Measurements from ENCODE around the gene LBX2. TPM values are rescaled to one million over a fixed set of nuclear protein-coding genes. Genes with fewer than 3 reads are reported as not detected.

Gene LBX2
- total RNA-seq, 2 experiments from 2014 or later = 1.2 to 1.8 TPM

DNA sequence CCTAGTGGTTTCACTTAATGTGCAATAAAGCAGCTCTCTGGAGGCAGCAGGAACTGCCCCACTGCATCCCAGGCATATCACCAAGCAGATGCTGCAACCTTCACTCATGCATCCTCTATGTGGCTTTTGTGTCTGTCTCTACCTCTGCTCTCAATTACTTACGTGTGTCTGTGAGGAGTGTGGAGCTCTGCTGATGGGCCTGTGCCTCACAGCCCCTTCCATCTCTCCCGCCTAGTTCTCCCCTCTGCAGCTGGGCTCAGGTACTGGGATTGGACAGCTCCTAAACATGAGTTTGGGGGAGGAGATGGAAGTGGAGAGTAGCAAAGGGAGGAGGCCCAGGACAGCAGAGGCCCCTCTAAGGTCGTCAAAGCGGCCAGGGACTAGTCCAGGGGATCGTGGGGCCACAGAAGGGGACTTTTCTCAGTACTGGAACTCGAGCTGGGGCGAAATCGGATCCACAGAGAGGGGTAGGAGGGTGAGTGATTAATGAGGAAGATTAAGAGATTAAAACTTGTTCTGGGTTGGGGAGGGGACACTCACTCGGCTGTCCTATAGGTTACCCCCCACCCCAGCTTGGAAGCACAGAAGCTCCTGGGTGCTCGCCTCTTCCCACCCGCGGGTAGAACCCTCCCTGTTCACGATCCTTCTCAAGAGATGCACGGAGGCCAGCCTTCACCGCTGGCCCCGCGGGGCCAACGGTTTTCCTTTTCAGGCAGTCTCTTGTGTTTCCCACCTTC lies 2.1 kb upstream of the LBX2 start:
- H3K4me1 Mint-ChIP-seq = peaks cover 68% of the 10 kb centered on the region
- peaks cover 54% of the 10 kb centered on the region for H3K36me3 Mint-ChIP-seq (ENCODE audit: low read depth)
- POLR2A ChIA-PET = interaction anchor here (0.9 to 5.7 kb wide), 9 partner anchors 8 to 323 kb away, joined by 3 to 57 read pairs (median 12); partner anchors contain the start of genes AUP1, CCDC142, DQX1 and HTRA2
- H3K4me3 Mint-ChIP-seq = peak overlapping the region; percentile 71
- CTCF ChIA-PET = interaction anchor here (0.9 to 2.5 kb wide), 5 partner anchors 10 to 48 kb away, joined by 3 to 9 read pairs (median 3); partner anchors contain the start of gene WBP1
- no peak for DNase-seq
- peaks cover 46% of the 10 kb centered on the region for H3K27me3 Mint-ChIP-seq
- H3K27ac Mint-ChIP-seq = no peak overlapping the region
- H3K9me3 Mint-ChIP-seq = no peaks in the 10 kb centered on the region

DNA sequence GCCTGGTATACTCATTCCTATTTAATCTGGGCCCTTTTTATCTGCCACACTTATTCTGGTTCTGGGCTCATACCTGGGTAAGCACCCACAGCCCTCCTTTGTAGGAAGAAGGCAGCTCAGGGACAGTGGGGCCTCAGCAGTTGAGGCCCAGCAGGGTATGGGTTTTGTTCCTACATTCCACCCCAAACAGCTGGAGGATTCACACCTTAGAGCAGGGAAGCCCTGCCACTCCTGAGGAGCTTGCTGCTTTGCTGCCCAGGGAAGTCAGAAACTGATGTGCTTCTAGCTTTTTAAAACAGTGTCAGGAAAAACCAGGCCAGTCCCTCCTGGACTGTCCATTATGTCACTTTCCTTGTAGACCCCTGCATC lies 1.2 kb upstream of the LBX2 start:
- H3K27me3 Mint-ChIP-seq = peaks cover 46% of the 10 kb centered on the region
- peaks cover 50% of the 10 kb centered on the region for H3K36me3 Mint-ChIP-seq (ENCODE audit: low read depth)
- H3K9me3 Mint-ChIP-seq = no peaks in the 10 kb centered on the region
- H3K4me3 Mint-ChIP-seq = no peak overlapping the region
- no peak overlapping the region for H3K27ac Mint-ChIP-seq
- peaks cover 63% of the 10 kb centered on the region for H3K4me1 Mint-ChIP-seq
- DNase-seq = no peak
- ChIA-PET CTCF (interaction anchor here (0.9 to 2.5 kb wide), 8 partner anchors 17 to 87 kb away, joined by 3 to 9 read pairs (median 4); partner anchors contain the start of genes CCDC142, HTRA2, TTC31 and WBP1), POLR2A (interaction anchor here (1.5 to 5.7 kb wide), 7 partner anchors 9 to 322 kb away, joined by 4 to 57 read pairs (median 12); partner anchors contain the start of genes AUP1, CCDC142, DQX1 and HTRA2)

DNA sequence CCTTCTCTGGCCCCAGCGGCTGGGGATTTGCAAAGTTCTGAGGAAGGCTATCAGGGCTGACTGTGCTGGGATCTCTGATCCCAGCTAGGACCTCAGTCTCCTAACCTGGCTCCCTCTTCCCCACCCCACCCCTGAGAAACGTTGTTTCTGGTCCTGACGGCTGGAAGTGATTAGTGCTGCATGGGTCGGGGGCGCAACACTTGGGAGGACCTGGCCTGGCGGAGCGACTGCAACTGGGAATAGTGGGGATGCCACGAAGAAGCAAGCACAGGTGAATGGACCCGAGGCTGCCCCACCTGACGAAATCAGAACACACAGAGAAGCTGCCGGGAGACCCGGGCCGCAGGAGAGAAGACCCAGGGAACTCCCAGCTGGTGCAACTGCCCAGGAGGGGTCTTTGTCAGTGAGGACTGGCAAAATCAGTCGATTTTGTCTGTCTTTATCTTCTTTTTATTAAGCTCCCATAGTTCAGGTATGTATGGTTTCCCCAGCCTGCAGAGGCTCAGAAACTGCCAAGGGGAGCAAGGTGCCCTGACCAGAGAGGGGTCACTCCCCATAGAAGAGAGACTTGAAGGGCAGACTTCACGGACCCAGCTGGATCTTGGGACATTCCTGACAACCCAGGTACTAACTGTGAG lies 656 bp upstream of the LBX2 start:
- peak overlapping the region; percentile 30 for H3K4me3 Mint-ChIP-seq
- peaks cover 50% of the 10 kb centered on the region for H3K36me3 Mint-ChIP-seq (ENCODE audit: low read depth)
- CTCF ChIA-PET = interaction anchor here (1.0 to 2.5 kb wide), 7 partner anchors 17 to 87 kb away, joined by 3 to 9 read pairs (median 5); partner anchors contain the start of genes CCDC142, HTRA2, TTC31 and WBP1
- POLR2A ChIA-PET = interaction anchor here (1.5 to 5.7 kb wide), 7 partner anchors 9 to 322 kb away, joined by 4 to 57 read pairs (median 12); partner anchors contain the start of genes AUP1, CCDC142, DQX1 and HTRA2
- H3K4me1 Mint-ChIP-seq = peaks cover 58% of the 10 kb centered on the region
- H3K27me3 Mint-ChIP-seq = peaks cover 46% of the 10 kb centered on the region
- H3K9me3 Mint-ChIP-seq = no peaks in the 10 kb centered on the region
- no peak overlapping the region for H3K27ac Mint-ChIP-seq
- no peak for DNase-seq

DNA sequence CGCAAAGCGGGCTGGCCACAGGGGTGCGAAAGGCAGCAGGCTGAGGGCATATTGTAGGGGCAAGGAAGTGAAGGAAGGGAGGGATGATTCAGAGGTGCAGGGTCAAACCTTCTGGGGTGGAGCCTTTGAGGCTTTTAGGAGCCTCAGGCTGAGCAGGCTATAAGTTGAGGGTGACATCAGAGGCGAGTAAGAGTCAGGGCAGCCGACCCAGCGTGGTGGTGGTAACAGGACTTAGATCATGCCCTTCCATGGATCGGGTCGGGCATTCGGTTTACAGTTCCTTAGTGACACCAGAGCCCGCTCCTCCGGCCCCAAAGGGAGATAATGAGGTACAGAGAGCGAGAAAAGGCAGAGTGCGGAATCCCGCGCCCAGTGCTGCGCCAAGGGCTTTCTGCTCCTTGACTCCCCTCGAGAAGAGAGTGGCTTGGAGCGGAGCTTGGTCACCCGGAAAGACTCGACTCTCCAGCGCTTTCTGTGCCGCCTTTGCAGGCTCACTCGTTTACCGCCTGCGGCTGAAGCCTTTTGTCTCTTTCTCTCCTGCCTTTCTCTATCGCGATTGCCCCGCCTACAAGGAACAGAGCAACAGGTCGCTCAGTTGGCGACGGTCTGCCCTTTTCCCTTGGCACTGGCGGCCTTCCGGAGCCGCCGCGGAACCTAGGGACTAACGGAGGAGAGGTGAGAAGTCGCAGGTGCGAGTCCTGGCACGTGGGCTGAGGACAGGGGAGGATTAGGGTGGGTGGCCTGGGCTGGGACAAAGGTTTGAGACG lies 720 bp downstream of the LBX2 start:
- CTCF ChIA-PET = interaction anchor here (0.6 to 3.3 kb wide), 4 partner anchors 9 to 47 kb away, joined by 3 to 10 read pairs (median 5); partner anchors contain the start of genes CCDC142 and TTC31
- H3K4me1 Mint-ChIP-seq = peaks cover 44% of the 10 kb centered on the region
- H3K4me3 Mint-ChIP-seq = peak overlapping the region; percentile 80

DNA sequence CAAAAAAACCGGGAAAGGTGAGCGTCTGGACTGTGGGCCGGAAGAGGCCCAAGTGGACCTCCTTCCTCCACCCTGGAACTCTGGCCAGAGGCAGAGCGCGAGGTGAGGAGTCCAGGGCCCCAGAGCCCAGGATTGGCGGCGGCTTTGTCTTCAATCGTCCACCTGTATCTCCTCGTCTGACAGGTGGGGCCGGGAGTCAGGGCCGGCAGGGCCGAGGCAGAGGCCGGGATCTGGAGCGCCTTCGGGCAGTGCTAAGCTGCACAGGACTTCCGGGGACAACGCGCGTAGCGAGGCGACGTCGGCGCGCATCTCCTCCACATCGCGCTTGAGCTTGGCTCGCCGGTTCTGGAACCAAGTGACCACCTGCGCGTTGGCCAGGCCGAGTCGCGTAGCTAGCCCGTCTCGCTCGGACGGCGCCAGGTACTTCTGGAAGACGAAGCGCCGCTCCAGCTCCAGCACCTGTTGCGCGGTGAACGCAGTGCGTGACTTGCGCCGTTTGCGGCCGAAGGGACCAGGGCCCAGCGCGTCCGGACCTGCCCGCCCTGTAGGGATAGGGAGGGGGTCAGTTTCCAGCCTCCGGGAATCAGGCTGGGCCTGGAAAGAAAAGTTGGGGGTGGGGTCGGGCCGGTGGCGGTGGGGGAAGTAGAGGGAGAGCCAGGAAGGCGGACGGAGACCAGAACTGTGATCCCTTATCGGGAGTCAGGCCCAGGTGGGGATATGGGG lies 1.5 kb downstream of the LBX2 start:
- Mint-ChIP-seq H3K27me3 (peaks cover 40% of the 10 kb centered on the region), H3K27ac (peak overlapping the region; percentile 77), H3K4me1 (peaks cover 38% of the 10 kb centered on the region), H3K9me3 (no peaks in the 10 kb centered on the region), H3K4me3 (peak overlapping the region; percentile 80), H3K36me3 (ENCODE audit: low read depth) (peaks cover 45% of the 10 kb centered on the region)
- peak; percentile 52 for DNase-seq
- ChIA-PET POLR2A (interaction anchor here (0.8 to 5.7 kb wide), 11 partner anchors 9 to 58 kb away, joined by 3 to 57 read pairs (median 5); partner anchors contain the start of genes AUP1, CCDC142, DOK1 and HTRA2), CTCF (interaction anchor here (0.6 to 3.3 kb wide), 4 partner anchors 9 to 46 kb away, joined by 3 to 10 read pairs (median 5); partner anchors contain the start of genes CCDC142 and TTC31)

More for the DNA sequence above, 720 bp downstream of the LBX2 start:
- Mint-ChIP-seq H3K27me3 (peaks cover 45% of the 10 kb centered on the region), H3K27ac (peak overlapping the region; percentile 77), H3K9me3 (no peaks in the 10 kb centered on the region), H3K36me3 (ENCODE audit: low read depth) (peaks cover 45% of the 10 kb centered on the region)
- peak; percentile 60 for DNase-seq
- POLR2A ChIA-PET = interaction anchor here (0.8 to 5.7 kb wide), 12 partner anchors 8 to 57 kb away, joined by 3 to 57 read pairs (median 6); partner anchors contain the start of genes AUP1, CCDC142, DOK1 and DQX1

DNA sequence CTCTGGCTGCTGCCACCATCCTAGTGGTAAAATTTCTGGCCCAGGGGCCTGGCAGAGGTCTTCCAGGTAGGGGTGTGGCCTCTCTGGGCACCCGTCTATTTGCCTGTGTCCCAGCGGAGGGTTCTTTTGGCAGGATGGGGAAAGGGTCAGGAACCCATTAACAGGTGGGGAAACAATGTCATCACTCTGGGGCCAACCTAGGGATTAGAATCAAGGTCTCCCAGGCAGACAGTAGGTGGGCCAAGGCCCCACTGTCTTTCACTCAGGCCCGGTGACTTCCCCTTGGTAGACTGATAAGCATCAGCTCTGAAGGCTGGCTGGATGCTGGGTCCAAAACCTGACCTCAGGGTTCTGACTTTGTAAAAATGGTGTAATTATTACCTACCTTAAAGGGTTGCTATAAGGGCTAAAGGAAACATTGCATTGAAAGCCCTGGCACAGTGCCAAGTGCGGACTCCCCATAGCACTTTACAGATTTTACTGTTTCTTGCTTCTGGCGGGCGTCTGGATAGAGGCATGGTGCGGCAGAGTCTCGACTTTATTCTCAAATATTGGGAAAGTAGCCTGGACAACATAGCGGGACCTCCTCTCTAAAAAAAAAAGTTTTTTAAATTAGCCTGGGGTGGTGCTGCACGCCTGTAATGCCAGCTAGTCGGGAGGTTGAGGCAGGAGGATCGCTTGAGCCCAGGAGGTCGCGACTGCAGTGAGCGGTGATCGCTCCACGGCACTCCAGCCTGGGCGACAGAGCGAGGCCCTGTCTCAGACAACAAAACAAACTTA lies 2.2 kb downstream of the LBX2 start:
- Mint-ChIP-seq H3K4me3 (peak overlapping the region; percentile 80), H3K27me3 (peaks cover 34% of the 10 kb centered on the region), H3K27ac (peak overlapping the region; percentile 10), H3K9me3 (no peaks in the 10 kb centered on the region), H3K36me3 (ENCODE audit: low read depth) (peaks cover 50% of the 10 kb centered on the region), H3K4me1 (peaks cover 31% of the 10 kb centered on the region)
- ChIA-PET CTCF (interaction anchor here (0.6 to 3.3 kb wide), 5 partner anchors 8 to 92 kb away, joined by 3 to 10 read pairs (median 4); partner anchors contain the start of genes CCDC142 and TTC31), POLR2A (interaction anchor here (0.9 to 5.7 kb wide), 9 partner anchors 10 to 57 kb away, joined by 3 to 57 read pairs (median 7); partner anchors contain the start of genes AUP1, CCDC142, DOK1 and HTRA2)
- DNase-seq = no peak

DNA sequence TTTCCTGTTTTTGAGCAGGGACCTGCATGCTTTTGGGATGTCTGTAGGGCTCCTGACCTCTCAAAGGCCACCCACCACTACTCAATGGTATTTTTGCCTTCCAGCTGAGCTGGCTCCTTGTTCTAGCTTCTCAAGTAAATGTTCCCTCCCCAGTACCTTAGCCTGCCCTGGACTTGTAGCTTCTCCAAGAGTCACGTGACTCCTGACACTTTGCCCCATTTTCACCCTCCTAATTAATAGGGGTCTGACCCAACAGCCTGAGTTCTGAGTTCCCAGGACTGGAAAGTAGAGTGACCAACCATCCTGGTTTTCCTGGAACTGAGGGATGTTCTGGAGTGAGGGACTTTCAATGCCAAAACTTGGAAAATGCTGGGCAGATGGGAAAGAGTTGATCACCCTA lies 4.0 kb downstream of the LBX2 start:
- Mint-ChIP-seq H3K27me3 (peaks cover 17% of the 10 kb centered on the region), H3K9me3 (no peaks in the 10 kb centered on the region), H3K36me3 (ENCODE audit: low read depth) (peaks cover 51% of the 10 kb centered on the region), H3K4me1 (peaks cover 27% of the 10 kb centered on the region), H3K4me3 (no peak overlapping the region), H3K27ac (no peak overlapping the region)
- POLR2A ChIA-PET = interaction anchor here (1.0 to 4.8 kb wide), 3 partner anchors 12 to 34 kb away, joined by 3 to 31 read pairs (median 4); partner anchors contain the start of genes AUP1, CCDC142, HTRA2 and TTC31
- CTCF ChIA-PET = interaction anchor here (3.3 kb wide), 1 partner anchor 12 kb away, joined by 10 read pairs; the partner anchor contains the start of genes CCDC142 and TTC31
- no peak for DNase-seq

DNA sequence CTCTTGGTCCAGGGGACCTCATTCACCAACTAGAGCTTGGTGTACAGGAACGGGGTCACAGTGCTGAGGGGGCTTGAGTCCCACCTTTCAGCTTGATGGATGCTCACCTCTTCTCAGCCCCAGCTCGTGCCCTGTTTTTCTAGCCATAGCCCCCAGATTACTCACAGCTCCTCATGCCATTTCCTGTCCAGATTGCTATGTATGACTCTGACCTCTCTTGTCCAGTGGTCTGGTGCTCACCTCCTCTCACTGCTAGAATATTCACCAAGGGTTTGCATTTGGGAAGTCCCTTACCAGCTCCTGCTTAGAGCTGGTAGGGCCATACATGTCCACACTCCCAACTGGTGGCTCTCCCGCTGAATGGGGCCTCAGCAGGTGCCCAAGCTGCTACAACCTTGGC lies 5.9 kb downstream of the LBX2 start:
- H3K9me3 Mint-ChIP-seq = no peaks in the 10 kb centered on the region
- ChIA-PET POLR2A (interaction anchor here (0.9 to 3.3 kb wide), 4 partner anchors 10 to 37 kb away, joined by 3 to 16 read pairs (median 6); partner anchors contain the start of genes CCDC142 and TTC31), CTCF (interaction anchor here (0.5 to 2.3 kb wide), 6 partner anchors 10 to 345 kb away, joined by 3 to 7 read pairs (median 5); partner anchors contain the start of genes CCDC142 and TTC31)
- DNase-seq = no peak
- no peak overlapping the region for H3K4me3 Mint-ChIP-seq
- H3K36me3 Mint-ChIP-seq (ENCODE audit: low read depth) = peaks cover 46% of the 10 kb centered on the region
- no peak overlapping the region for H3K27ac Mint-ChIP-seq
- peaks cover 14% of the 10 kb centered on the region for H3K4me1 Mint-ChIP-seq
- peaks cover 3% of the 10 kb centered on the region for H3K27me3 Mint-ChIP-seq

DNA sequence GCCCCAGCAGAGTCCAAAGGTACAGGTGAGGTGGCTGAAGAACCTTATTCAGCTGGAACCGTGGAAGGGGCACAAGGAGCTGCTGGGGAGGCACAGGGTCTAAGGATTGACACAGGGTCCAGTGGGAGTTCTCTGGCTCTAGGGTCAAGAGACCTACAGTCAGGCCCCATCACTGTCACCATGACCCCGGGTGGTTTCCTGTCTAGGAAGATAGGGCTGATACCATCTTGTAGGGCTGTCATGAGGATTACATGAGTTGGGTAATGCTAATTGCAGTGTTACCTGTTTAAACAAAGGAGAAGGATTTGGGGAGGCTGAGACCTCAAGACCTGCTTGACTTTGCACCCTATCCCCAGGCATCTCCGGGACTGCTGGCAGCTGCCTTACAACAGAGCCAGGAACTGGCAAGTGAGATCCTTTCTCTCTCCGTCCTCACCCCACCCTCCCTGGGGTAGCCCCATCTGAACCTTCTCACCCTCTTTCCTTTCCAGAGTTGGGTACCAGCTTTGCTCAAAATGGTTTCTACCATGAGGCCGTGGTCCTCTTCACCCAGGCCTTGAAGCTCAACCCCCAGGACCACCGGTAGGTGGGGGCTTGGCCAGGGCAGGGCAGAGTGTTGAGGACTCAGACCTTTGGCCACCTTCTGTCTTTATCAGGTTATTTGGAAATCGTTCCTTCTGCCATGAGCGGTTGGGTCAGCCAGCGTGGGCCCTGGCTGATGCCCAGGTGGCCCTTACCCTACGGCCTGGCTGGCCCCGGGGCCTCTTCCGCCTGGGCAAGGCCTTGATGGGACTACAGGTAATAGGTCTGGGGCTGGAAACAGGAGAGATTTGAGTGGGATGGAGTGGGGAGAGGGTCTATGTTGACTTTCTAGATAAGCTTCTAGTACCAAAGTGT lies 7.5 kb downstream of the LBX2 start:
- Mint-ChIP-seq H3K36me3 (ENCODE audit: low read depth) (peaks cover 44% of the 10 kb centered on the region), H3K4me3 (no peak overlapping the region), H3K27me3 (no peaks in the 10 kb centered on the region), H3K4me1 (peaks cover 3% of the 10 kb centered on the region), H3K9me3 (no peaks in the 10 kb centered on the region), H3K27ac (no peak overlapping the region)
- POLR2A ChIA-PET = interaction anchor here (3.3 kb wide), 1 partner anchor 9 kb away, joined by 16 read pairs; the partner anchor contains the start of genes CCDC142 and TTC31
- CTCF ChIA-PET = interaction anchor here (1.1 to 2.3 kb wide), 2 partner anchors 9 to 97 kb away, joined by 5 to 6 read pairs; partner anchors contain the start of genes CCDC142 and TTC31
- no peak for DNase-seq

DNA sequence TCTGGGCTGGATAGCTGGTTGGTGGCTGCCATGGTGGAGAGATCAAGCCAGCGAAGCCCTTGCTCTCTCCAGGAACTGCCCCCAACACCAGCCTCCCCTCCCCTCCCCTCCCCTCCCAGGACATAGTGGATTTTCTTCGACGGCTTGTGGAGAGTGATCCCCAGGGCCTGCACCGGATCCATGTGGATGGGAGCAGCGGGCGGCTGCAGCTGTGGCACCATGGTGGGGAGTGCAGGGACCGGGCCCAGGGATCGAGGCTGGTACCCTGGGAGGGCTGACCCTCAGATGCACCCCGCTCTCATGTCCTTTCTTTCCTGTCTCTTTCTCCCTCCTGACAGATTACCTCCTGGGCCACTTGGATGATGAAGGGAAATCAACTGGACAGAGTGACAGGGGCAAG lies 9.5 kb downstream of the LBX2 start:
- ChIA-PET CTCF (interaction anchor here (1.3 kb wide), 1 partner anchor 8 kb away, joined by 5 read pairs; no protein-coding TSS in a partner anchor), POLR2A (no interaction called here)

More for the DNA sequence above, 9.5 kb downstream of the LBX2 start:
- H3K36me3 Mint-ChIP-seq (ENCODE audit: low read depth) = peaks cover 51% of the 10 kb centered on the region
- H3K4me3 Mint-ChIP-seq = no peak overlapping the region
- no peak overlapping the region for H3K27ac Mint-ChIP-seq
- H3K9me3 Mint-ChIP-seq = no peaks in the 10 kb centered on the region
- peaks cover 11% of the 10 kb centered on the region for H3K4me1 Mint-ChIP-seq
- DNase-seq = no peak
- no peaks in the 10 kb centered on the region for H3K27me3 Mint-ChIP-seq

Data from activated CD4-positive, alpha-beta memory T cell treated with anti-CD3 and anti-CD28 coated beads, Interleukin-2, amount 10 ng/mL, durations not matched to agents 7 days and 5 days (primary cell).